Measurements from ENCODE around the gene POMC.

- no peak for TF ChIP-seq CTCF (IDR thresholded peaks at IDR 0.05; ENCODE audit: low read length)
- TF ChIP-seq EZH2 (IDR thresholded peaks at IDR 0.05; ENCODE audit: borderline replicate concordance, low read length): no peak
Measured at GRCh38 chr2:25159949-25160348, 8.4 kb downstream of the POMC start.

Data from OCI-LY1 (cell line).